ENCODE measurements around the gene PKD2. TPM values are rescaled to one million over a fixed set of nuclear protein-coding genes. Genes with fewer than 3 reads are reported as not detected.
A peak's percentile ranks its signal among the peaks of the same experiment; 100 is the strongest.

PKD2 gene
- total and polyA plus RNA-seq, 2 of the 13 experiments (the other 11 are each of a cell fraction or from before 2014, with no cell fraction given): 5.6 to 9.1 TPM

DNA sequence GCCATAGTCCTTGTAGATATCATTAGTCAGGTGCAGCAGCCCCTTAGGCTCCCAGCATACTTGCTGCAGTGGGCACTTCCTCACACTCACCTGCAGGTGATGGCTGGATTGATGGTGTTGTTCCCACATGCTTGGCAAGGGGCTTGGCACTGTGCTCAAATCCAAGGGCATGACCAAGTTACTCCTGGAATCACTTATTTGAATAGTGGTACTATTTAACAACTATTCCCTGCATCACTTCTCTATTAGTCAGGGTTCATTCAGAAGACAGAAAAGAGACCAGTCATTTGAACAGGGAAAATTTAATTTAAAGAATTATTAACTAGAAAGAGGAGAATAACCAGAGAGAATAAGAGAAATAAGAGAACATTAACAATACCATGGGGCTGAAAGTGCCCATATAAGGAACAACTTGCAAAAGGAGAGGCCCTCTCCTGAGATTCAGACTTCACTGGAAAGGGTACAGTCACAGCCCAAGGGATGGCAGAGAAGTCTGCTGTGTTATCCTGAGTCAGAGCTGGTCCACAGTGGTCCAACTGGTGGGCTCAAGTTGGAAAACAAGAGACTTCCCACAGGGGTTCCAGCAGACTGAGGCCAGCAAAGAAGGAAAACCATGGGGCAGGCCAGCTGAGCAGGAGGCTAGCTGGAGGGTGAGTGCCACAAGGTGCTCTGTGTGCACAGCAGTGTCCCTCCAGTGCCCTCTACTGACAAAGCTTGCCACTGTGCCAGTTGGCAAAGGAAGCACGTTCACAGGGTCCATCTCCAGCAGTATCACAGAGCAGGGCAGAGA is 22.1 kb upstream of the PKD2 start (continued):
- no peak for TF ChIP-seq NR2F1 (CRISPR knock-in tag; IDR thresholded peaks at IDR 0.05)
- no peak for TF ChIP-seq NFE2 (CRISPR knock-in tag; IDR thresholded peaks at IDR 0.05)
- TF ChIP-seq GLI4 (CRISPR knock-in tag; IDR thresholded peaks at IDR 0.05; ENCODE audit: borderline replicate concordance): no peak
- no peak for TF ChIP-seq ZNF138 (CRISPR knock-in tag; IDR thresholded peaks at IDR 0.05; ENCODE audit: low read depth)
- TF ChIP-seq ELF1 (CRISPR knock-in tag; IDR thresholded peaks at IDR 0.05): no peak
- TF ChIP-seq, protein P1, sequence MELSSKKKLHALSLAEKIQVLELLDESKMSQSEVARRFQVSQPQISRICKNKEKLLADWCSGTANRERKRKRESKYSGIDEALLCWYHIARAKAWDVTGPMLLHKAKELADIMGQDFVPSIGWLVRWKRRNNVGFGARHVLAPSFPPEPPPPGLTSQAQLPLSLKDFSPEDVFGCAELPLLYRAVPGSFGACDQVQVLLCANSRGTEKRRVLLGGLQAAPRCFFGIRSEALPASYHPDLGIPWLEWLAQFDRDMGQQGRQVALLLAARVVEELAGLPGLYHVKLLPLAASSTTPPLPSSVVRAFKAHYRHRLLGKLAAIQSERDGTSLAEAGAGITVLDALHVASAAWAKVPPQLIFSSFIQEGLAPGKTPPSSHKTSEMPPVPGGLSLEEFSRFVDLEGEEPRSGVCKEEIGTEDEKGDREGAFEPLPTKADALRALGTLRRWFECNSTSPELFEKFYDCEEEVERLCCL (CRISPR knock-in tag; IDR thresholded peaks at IDR 0.05; ENCODE audit: borderline replicate concordance): no peak
- TF ChIP-seq SOX6 (IDR thresholded peaks at IDR 0.05): no peak
- TF ChIP-seq SOX6 (CRISPR knock-in tag; IDR thresholded peaks at IDR 0.05): no peak
- TF ChIP-seq, protein P2, sequence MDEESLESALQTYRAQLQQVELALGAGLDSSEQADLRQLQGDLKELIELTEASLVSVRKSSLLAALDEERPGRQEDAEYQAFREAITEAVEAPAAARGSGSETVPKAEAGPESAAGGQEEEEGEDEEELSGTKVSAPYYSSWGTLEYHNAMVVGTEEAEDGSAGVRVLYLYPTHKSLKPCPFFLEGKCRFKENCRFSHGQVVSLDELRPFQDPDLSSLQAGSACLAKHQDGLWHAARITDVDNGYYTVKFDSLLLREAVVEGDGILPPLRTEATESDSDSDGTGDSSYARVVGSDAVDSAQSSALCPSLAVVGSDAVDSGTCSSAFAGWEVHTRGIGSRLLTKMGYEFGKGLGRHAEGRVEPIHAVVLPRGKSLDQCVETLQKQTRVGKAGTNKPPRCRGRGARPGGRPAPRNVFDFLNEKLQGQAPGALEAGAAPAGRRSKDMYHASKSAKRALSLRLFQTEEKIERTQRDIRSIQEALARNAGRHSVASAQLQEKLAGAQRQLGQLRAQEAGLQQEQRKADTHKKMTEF (CRISPR knock-in tag; IDR thresholded peaks at IDR 0.05): no peak
- TF ChIP-seq ZNF790 (CRISPR knock-in tag; IDR thresholded peaks at IDR 0.05; ENCODE audit: borderline replicate concordance): no peak
- no peak for TF ChIP-seq ZNF383 (CRISPR knock-in tag; IDR thresholded peaks at IDR 0.05; ENCODE audit: borderline replicate concordance)
- no peak for TF ChIP-seq ATAD3A (CRISPR knock-in tag; IDR thresholded peaks at IDR 0.05)
- TF ChIP-seq RBM22 (optimal IDR thresholded peaks at IDR 0.05; ENCODE audit: low read length): no peak
- TF ChIP-seq ZNF891 (CRISPR knock-in tag; IDR thresholded peaks at IDR 0.05): no peak
- TF ChIP-seq PAF1 (CRISPR knock-in tag; IDR thresholded peaks at IDR 0.05): no peak
- no peak for TF ChIP-seq HMG20B (CRISPR knock-in tag; conservative IDR thresholded peaks at IDR 0.05)
- peak; percentile 16; the same call in 1 of the 2 replicates for TF ChIP-seq ZNF788 (CRISPR knock-in tag; IDR thresholded peaks at IDR 0.05; ENCODE audit: borderline replicate concordance)
- no peak for TF ChIP-seq ZNF850 (CRISPR knock-in tag; conservative IDR thresholded peaks at IDR 0.05)
- TF ChIP-seq MED1 (CRISPR knock-in tag; IDR thresholded peaks at IDR 0.05): no peak
- no peak for TF ChIP-seq ZNF747 (CRISPR knock-in tag; IDR thresholded peaks at IDR 0.05; ENCODE audit: borderline replicate concordance)
- TF ChIP-seq PPARG (CRISPR knock-in tag; conservative IDR thresholded peaks at IDR 0.05): no peak
- no peak for TF ChIP-seq NFYB (CRISPR knock-in tag; IDR thresholded peaks at IDR 0.05)
- no peak for TF ChIP-seq BCL6 (CRISPR knock-in tag; IDR thresholded peaks at IDR 0.05)
- no peak for TF ChIP-seq SRF (IDR thresholded peaks at IDR 0.05; ENCODE audit: low read depth, low read length)
- TF ChIP-seq ATM (IDR thresholded peaks at IDR 0.05; ENCODE audit: borderline replicate concordance): no peak
- TF ChIP-seq, protein P3, sequence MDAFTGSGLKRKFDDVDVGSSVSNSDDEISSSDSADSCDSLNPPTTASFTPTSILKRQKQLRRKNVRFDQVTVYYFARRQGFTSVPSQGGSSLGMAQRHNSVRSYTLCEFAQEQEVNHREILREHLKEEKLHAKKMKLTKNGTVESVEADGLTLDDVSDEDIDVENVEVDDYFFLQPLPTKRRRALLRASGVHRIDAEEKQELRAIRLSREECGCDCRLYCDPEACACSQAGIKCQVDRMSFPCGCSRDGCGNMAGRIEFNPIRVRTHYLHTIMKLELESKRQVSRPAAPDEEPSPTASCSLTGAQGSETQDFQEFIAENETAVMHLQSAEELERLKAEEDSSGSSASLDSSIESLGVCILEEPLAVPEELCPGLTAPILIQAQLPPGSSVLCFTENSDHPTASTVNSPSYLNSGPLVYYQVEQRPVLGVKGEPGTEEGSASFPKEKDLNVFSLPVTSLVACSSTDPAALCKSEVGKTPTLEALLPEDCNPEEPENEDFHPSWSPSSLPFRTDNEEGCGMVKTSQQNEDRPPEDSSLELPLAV (CRISPR knock-in tag; conservative IDR thresholded peaks at IDR 0.05; ENCODE audit: low read depth): no peak
- TF ChIP-seq ARNTL (CRISPR knock-in tag; IDR thresholded peaks at IDR 0.05): no peak
- TF ChIP-seq POLR2A (IDR thresholded peaks at IDR 0.05; ENCODE audit: insufficient read depth in 1 of 2, low read depth in 2 of 2, low read length in 2 of 2): no peak
- no peak for TF ChIP-seq AGO2 (optimal IDR thresholded peaks at IDR 0.05; ENCODE audit: low read depth, low read length)
- no peak for TF ChIP-seq MAFK (conservative IDR thresholded peaks at IDR 0.05 in 1 of 2, IDR thresholded peaks at IDR 0.05 in 1 of 2; ENCODE audit: low read length in 2 of 2)

All from HepG2 (cell line).